IPS-11a (cell line): ENCODE data around the gene SLC25A26.

Experiments used
- H3K4me3 ChIP-seq: one replicate; pipeline ENCODE4 v1.5.1; 2013; ENCODE audit warnings: low read depth, low read length, control low read depth

SLC25A26 gene, protein sequence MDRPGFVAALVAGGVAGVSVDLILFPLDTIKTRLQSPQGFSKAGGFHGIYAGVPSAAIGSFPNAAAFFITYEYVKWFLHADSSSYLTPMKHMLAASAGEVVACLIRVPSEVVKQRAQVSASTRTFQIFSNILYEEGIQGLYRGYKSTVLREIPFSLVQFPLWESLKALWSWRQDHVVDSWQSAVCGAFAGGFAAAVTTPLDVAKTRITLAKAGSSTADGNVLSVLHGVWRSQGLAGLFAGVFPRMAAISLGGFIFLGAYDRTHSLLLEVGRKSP

DNA sequence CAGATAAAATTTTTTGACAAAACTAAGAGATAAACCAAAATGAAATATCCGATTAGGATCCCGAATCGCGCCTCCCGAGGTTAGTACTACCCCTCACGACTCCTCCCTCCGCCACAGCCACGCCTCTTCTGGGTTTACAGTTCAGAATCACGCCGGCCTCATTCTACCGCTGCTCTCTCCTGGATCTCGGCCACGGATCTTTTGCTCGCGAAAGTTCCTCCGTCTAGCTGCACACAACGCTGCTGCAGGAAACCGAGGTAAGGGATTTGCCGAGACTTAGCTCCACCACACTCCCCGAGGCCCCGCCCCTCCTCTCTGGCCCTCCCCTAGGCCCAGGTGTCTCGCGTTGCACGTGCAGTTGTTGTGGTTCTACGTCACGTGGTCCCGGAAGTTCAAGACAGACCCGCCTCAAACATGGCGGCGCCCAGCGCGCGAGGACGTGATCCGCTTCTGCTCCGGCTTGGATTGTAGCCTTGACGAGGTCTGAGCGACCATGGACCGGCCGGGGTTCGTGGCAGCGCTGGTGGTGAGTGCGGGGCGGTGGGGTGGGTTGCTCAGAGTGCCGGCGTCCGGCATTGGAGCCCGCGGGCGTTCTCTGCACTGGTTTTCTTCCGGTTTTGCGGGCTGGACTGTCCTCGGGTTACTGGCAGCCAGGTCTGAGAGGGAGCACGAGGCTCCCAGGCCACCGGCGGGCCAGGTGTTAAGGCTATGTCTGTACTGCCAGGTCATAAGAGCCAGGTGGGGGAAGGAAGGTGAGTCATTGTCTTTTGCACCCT lies at the start of gene SLC25A26:
TSS of gene SLC25A26 (plus strand) at position 400 of the 776 bp plus-strand sequence. CDS start at position 494, 94 bp downstream.
- H3K4me3 ChIP-seq = peak within 1 kb of the TSS; percentile 82

DNA sequence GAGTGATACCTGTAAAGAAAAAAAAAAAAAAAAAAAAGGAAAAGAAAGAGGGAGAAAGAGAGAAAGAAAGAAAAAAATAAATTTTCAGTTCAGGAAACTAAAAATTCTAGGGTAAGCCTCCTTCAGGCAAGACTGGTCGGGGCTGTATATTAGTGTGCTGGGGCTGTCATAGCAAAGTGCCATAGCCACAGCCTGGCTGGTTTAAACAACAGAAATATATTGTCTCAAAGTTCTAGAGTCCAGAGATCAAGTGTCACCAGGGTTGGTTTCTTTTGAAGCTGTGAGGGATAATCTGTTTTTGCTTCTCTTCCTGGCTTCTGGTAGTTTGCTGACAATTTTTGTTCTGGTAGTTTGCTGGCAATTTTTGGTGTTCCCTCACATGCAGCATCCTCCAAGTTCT lies 48.4 kb upstream of the SLC25A26 start:
- no peak overlapping the region for H3K4me3 ChIP-seq

DNA sequence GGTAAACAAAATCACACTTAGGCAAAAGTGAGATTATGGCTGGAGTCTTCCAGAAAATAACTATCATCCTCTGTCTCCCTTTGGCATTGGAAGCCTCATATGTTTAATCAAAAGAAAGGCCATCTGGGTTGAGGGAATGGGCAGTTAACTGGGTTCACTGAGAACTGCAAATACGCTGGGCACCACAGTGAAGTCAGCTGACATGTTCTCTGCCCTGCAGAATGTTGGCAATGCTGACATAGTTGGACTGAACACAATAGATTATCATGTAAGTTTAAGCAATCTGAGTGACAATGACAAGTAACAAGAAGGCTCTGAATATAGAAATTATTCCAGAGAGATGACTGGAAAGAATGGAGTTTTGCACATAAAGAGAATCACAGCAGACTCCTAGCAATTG lies 43.8 kb upstream of the SLC25A26 start:
- no peak overlapping the region for H3K4me3 ChIP-seq

DNA sequence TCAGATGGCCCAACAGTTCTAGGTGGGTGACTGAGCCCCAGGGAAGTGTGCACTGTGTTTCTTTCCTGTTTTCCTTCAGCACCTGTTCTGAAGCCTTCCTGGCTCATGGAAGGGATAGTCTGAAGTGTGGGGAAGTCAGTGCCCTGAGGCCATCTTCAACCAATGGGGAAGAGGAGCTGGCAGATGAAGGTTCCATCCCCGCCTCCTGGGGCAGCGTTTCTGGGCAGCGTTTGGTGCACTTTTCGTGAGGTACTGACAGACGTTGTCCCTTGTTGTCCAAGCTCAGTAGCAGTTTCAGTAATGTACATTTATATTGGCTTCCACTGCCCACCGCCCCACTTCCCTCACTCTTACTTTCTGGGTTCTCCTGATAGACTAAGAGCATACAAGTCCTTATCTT lies 42.6 kb upstream of the SLC25A26 start:
- no peak overlapping the region for H3K4me3 ChIP-seq

DNA sequence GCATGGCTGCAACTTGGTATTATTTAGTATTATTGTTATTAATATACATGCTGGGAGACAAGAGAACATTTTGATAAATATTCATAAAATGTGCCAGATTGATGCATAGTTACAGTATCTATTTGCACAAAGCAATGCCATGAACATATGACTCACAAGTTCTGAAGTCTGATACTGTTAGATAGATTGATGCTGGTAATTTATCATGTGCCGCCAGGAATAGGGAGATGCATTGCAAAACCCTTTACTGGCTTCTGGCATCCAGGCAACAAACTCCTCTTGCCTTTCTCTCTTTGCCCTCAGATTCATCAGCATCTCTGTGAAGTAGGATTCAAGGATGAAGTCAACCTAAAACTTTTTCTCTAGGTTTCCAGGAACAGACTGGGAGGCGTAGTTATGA lies 41.0 kb upstream of the SLC25A26 start:
- H3K4me3 ChIP-seq = no peak overlapping the region

DNA sequence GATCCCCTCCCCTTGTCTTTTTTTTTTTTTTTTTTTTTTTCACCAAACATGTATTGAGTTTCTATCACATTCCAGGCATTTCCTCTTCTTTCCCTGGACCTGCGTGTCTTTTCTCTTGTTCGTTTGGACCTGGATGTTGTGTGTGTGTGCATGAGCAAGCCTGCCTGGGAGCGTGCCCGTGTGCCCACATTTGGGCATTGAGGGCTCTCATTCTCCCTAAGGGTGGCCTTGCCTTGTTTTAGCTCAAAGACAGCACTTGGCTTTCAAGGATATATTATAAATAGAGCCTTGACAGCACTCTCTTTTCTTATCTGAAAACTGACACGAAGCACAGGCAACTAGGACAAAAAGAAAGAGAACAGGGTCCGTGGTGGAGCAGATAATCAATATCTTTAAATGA lies 39.0 kb upstream of the SLC25A26 start:
- H3K4me3 ChIP-seq = no peak overlapping the region

DNA sequence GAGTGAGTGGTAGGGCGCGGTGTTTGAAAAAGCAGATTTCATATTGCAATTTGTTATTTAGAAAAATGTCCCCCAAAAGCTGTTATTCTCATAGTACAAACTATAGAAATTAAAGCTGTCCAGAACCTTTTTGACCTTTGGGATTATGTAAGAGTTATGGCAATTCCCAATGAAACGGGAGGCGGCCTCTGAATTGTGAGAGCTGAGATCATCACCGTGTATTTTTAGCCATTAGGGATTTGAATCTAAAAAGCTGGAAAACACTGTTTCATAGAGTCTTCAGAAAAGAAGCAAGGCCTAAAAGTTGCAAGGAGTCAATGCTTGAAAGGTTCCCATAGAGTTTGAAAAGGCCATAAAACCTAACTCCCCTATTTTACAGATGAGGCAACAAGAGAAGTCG lies 38.6 kb upstream of the SLC25A26 start:
- H3K4me3 ChIP-seq = no peak overlapping the region

DNA sequence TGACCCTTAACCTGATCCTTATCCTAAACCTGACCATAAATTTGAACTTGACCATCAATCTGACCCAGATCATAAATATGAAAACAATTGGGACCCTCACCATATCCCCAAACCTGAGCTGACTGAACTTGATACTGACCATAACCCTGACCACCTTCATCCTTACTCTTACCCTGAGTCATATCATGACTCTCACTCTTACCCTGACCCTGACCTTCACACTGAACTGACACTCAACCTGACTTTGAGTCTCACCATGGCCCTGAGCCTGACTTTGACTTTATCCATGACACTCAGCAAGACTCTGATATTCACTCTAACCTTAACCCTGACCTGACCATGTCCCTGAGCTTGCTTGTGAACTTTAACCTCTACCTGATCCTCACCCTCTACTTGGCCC lies 34.3 kb upstream of the SLC25A26 start:
- no peak overlapping the region for H3K4me3 ChIP-seq

DNA sequence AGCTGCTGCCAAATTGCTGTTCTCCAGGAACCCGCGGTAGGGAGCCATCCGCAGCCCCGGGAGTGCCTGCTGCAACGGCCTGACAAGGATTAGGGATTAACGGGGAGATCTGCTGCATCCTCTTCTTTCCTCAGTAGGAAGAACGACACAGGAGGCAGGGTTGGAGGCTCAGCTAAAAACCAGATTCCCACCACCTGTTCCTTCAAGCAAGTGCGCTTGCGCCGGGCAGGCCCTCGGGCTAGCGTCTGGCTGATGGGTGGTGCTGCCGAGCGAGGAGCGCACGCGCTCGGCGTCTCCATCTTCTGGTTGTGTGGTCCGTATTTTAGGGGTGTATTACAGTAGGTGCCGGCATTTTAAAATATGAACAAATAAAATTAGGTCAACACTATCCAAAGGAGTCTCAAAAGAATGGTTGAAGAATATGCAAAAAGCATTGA lies 25.4 kb upstream of the SLC25A26 start:
- H3K4me3 ChIP-seq = no peak overlapping the region

DNA sequence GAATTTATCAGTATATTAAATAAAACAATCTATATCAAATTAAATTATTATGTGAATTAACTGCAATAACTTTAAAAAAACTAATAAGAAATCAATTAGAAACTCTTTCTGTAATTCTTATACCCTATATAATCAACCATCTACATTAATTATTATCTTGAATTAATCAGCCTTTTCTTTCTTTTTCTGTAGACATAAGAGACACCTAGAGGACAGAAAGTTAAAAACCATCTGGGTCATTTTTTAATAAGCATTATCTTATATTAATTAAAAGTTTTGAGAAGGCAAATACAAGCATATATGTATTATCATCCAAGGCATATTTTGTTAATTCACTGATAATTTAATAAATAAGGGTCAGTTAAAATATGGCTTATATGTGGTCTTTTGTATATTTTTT lies 24.2 kb upstream of the SLC25A26 start:
- H3K4me3 ChIP-seq = no peak overlapping the region

DNA sequence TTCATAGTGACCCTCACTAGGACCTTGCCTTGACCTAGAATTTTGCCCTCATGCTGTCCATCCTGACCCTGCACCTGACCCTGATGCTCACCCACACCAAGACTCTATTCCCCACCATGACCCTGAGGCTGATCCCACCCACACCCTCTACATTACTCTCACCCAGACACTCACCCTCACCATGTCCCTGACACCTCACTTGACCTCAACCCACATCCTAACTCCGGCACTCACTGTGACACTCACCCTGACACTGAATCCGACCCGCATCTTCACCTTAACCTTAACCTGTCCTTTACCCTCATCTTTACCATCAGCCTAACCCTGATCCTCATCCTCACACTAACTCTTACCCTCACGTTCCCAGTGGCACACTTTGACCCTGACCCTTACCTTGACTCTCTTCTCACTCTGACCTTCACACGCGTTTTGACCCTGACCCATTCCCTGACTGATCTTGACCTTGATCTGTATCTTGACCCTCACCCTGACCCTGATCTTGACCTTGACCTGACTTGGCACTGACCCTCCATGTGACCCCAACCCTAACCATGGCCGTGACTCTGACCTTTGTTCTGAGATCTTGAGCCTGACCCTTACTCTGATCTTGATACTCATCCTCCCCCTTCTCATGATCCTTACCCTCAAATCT lies 22.2 kb upstream of the SLC25A26 start:
- no peak overlapping the region for H3K4me3 ChIP-seq

DNA sequence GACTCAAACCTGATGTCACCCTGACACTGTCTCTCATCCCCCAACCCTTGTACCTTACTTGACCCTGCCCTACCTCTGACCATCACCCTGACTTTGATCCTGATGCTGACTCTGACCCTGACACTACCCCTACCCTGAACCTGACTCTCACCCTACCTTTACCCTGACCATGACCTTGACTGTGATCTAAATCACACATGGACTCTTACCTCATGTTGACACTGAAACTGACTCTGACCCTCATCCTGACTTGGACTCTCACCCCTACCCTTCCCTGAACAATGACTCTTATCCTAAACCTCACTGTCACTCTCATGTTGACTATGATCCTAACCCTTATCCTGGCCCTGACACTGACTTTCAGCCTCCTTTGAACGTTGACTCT lies 21.7 kb upstream of the SLC25A26 start:
- H3K4me3 ChIP-seq = no peak overlapping the region

DNA sequence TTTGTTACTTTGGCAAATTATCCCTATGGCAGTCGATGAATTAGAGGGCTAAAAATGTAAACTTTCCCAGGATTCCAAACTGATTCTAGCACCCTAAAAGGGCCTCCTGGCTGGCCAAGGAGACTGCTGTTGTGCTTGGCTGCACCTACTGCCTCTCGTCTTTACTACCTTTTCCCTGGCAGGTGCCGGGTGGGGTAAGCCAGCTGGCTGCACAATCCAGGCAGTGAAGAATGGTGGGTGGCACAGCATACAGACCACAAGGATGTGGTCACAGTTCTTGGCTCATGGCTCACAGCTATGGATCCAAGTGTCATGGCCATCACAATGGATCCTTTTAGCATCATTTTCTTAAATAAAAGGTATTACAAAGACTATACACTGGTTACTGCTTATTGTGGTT lies 20.7 kb upstream of the SLC25A26 start:
- H3K4me3 ChIP-seq = no peak overlapping the region

DNA sequence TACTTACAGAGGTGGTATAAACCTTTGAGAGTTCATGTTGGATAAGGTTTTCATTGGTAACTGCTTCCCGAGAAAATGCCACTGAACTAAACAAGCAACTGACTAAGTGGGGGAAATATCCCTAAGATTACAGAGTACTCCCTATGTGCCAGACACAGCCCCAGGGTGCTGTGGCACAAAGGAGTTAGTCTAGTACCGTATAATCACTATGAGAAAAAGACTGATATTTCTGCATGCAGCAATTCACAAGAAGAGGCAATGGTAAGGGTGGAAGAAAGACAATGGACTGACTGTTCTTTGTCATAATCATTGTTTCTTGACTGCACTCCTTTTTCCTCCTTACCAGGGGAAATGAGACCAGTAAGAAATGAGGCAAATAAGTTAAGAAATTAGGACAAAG lies 20.0 kb upstream of the SLC25A26 start:
- no peak overlapping the region for H3K4me3 ChIP-seq

DNA sequence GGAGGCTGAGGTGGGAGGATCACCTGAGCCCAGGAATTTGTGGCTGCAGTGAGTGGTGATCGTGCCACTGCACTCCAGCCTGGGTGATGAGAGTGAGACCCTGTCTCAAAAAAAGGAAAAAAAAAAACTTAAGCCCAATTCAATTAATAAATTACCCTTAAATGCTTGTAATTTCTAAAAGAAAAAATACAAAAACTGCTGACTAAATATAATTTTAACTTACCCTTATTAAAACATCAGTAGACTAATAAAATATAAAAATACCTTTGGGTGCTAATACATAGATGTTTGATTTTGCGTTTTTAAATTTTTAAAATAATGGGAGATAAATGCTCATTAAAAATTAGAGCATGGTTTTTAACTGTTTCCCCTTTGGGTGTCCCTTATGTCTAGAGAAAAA lies 17.5 kb upstream of the SLC25A26 start:
- no peak overlapping the region for H3K4me3 ChIP-seq

DNA sequence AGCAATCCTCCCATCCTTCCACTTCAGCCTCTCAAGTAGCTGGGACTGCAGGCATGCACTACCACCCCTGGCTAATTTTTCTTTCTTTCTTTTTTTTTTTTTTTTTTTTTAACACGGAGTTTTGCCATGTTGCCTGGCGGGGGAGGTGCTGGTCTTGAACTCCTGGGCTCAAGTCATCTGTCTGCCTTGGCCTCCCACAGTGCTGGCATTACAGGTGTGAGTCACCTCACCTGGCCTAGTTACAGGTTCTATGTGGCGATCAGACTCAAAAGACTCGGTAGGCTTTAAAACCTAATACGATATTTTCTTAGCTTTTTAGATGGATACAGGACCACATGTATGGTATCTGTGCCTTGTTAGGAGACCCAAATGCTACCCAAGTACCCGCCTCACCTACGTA lies 14.0 kb upstream of the SLC25A26 start:
- H3K4me3 ChIP-seq = no peak overlapping the region

DNA sequence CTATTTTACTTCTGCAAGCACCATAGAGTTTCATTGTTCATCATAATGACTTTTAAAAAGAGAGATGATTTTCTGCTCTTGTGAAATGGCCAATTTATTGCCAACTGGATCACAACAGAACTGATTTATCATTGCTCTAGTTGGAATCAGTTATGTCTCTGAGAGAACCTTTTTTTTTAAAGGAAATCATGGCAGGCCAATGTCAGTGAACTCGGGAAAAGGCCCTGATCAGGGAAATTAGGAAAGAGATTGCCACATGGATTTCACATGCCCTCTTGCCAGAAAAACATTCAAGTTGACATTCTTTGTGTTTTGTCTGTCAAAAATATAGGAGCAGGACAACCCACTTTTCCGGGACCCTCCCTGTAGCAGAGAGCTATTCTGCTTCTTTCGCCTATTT lies 12.6 kb upstream of the SLC25A26 start:
- no peak overlapping the region for H3K4me3 ChIP-seq

DNA sequence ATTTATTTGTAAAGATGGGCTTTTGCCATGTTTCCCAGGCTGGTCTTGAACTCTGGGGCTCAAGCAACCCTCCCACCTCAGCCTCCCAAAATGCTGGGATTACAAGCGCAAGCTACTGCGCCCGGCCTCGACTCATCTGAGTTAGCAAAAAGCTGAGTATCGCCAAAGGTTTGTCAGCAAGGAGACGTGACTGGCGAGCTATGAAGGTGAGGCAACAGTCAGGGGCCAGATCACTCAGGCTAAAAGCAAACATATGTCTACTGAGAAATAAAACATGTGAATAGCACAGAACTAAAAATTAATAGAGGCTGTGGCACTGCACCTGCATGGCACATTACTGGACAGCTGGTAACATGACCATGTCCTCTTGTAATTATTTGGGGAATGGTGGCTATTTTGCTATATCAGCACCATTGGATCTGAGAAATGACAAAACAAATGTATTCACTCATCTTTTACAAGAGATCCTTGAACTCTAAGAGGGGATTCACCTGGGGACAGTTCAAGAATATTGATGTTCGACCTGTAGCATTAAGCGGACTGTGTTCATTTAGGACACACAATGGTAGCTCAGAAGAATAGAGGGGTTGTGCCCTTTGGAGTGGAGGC lies 10.0 kb upstream of the SLC25A26 start:
- no peak overlapping the region for H3K4me3 ChIP-seq

DNA sequence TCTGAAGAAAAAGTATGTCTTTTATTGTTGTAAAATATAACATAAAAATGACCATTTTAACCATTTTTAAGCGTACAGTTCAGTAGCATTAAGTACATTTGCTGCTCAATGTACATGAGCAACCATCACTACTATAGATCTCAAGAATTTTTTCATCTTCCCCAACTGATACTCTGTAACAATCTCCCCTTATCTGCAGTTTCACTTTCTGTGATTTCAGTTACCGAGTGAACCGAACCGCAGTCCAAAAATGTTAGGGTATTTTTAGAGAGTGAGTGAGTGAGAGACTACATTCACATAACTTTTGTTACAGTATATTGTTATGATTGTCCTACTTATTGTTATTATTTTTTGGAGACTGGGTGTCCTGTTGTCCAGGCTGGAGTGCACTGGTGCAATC lies 9.0 kb upstream of the SLC25A26 start:
- no peak overlapping the region for H3K4me3 ChIP-seq

DNA sequence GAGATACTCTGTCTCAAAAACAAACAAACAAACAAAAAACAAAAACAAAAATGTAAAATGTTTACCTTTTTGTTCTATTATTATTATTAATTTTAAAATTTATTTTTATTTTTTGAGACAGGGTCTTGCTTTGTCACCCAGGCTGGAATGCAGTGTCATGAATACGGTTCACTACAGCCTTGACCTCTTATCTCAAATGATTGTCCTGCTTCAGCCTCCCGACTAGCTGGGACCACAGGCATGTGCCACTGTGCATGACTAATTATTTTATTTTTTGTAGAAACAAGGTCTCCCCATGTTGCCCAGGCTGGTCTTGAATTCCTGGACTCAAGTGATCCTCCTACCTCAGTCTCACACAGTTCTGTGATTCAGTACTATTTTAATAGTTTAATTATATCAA lies 5.7 kb upstream of the SLC25A26 start:
- H3K4me3 ChIP-seq = no peak overlapping the region

DNA sequence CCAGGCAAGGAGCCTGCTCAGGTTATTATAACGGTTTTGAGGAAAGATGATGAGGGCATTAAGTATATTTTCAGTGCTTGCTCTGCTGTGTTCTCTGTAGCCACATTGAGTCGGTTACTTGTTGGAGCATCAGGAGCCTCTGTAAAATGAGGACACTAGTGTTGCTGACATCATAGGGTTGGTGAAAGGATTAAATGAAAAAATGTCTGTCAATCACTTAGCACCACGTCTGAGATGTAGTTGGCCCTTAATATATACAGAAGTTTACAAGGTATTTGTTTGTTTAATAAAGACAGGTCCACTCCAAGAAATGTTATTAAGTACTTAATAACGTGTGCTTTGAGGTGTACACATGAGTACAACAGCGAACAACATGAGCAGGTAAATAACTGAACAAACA lies 735 bp upstream of the SLC25A26 start:
- H3K4me3 ChIP-seq = peak overlapping the region; percentile 82

DNA sequence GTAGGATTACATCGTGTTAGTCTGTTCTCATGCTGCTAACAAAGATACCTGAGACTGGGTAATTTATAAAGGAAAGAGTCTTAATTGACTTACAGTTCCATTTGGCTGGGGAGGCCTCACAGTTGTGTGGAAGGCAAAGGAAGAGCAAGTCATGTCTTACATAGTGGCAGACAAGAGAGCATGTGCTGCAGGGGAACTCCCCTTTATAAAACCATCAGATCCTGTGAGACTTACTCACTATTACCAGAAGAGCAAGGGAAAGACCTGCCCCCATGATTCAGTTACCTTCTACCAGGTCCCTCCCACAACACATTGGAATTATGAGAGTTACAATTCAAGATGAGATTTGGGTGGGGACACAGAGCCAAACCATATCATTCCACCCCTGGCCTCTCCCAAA lies 3.4 kb downstream of the SLC25A26 start:
- H3K4me3 ChIP-seq = no peak overlapping the region
